A673 (cell line): ENCODE data around the gene ADAM17.

Experiments used
- CTCF ChIP-seq: fragments of 300-800, 200-600 bp; sonication (generic); conservative IDR thresholded peaks from 2 replicates; pipeline ENCODE4 v1.5.1; 2017; ENCODE audit warnings: low read depth, mild to moderate bottlenecking, antibody characterized with exemption, low read length, moderate library complexity, mixed read lengths
- EZH2 ChIP-seq: fragments of 200-600 bp; sonication (generic); IDR thresholded peaks from 2 replicates; pipeline ENCODE4 v1.6.1; 2017; ENCODE audit warnings: borderline replicate concordance, low read depth, mild to moderate bottlenecking, mixed read lengths, antibody characterized with exemption, low read length; ENCODE audit not compliant: poor library complexity, severe bottlenecking

GRCh38 chr2:9494081-9494480 lies 61.5 kb downstream of the ADAM17 start:
- TF ChIP-seq CTCF (no peak), EZH2 (no peak)
